Mesothelial cell of epicardium (in vitro differentiated cells): Measurements from ENCODE around the gene SLC37A3. TPM values are rescaled to one million over a fixed set of nuclear protein-coding genes. Genes with fewer than 3 reads are reported as not detected.

Source experiments
- DNase-seq, 2 experiments: peaks; one replicate each; pipeline ENCODE4 v3.0.0; 2021; ENCODE audit warnings: low spot score in 2 of 2; ENCODE audit not compliant: unreplicated experiment in 2 of 2
- H3K27ac Mint-ChIP-seq: 2 replicates; pipeline ENCODE4 v1.8.0; 2021; ENCODE audit warnings: mixed read lengths
- H3K27me3 Mint-ChIP-seq: 2 replicates; pipeline ENCODE4 v1.8.0; 2021; ENCODE audit warnings: low read depth, mixed read lengths
- H3K36me3 Mint-ChIP-seq: 2 replicates; pipeline ENCODE4 v1.8.0; 2021; ENCODE audit warnings: mixed read lengths
- H3K4me1 Mint-ChIP-seq: 2 replicates; pipeline ENCODE4 v1.8.0; 2021; ENCODE audit warnings: mixed read lengths
- H3K4me3 Mint-ChIP-seq: 2 replicates; pipeline ENCODE4 v1.8.0; 2021; ENCODE audit warnings: mild to moderate bottlenecking, moderate library complexity, mixed read lengths
- H3K9me3 Mint-ChIP-seq: 2 replicates; pipeline ENCODE4 v1.8.0; 2021; ENCODE audit warnings: mixed read lengths
- CTCF ChIP-seq: fragments of 200-600 bp; sonication (generic); IDR thresholded peaks from one replicate; pipeline ENCODE4 v1.5.0; 2021; ENCODE audit warnings: antibody characterized with exemption; ENCODE audit not compliant: unreplicated experiment
- total RNA-seq: library from RNA; stranded (reverse); gene quantifications from 3 replicates; pipeline ENCODE4 v1.2.1, GENCODE V29; 2021

SLC37A3 gene
- total RNA-seq, 1 donor from 2014 or later = 116 TPM

- Mint-ChIP-seq H3K9me3 (peaks cover 4% of the 10 kb centered on the region), H3K4me3 (no peak overlapping the region), H3K27me3 (peaks cover 1% of the 10 kb centered on the region), H3K36me3 (peaks cover 4% of the 10 kb centered on the region), H3K27ac (no peak overlapping the region), H3K4me1 (peaks cover 21% of the 10 kb centered on the region)
- no peak for TF ChIP-seq CTCF
- no peak for DNase-seq
Observed at GRCh38 chr7:140393756-140394306, 4.5 kb downstream of the SLC37A3 start.

GRCh38 chr7:140391634-140392033, 6.7 kb downstream of the SLC37A3 start:
- Mint-ChIP-seq H3K36me3 (peaks cover 4% of the 10 kb centered on the region), H3K9me3 (peaks cover 4% of the 10 kb centered on the region), H3K27ac (no peak overlapping the region), H3K4me3 (no peak overlapping the region), H3K4me1 (peaks cover 16% of the 10 kb centered on the region), H3K27me3 (no peaks in the 10 kb centered on the region)
- TF ChIP-seq CTCF = no peak
- no peak for DNase-seq

GRCh38 chr7:140390466-140391190, 7.7 kb downstream of the SLC37A3 start:
- no peak for TF ChIP-seq CTCF
- DNase-seq = no peak
- H3K27ac Mint-ChIP-seq = no peak overlapping the region
- no peaks in the 10 kb centered on the region for H3K36me3 Mint-ChIP-seq
- no peak overlapping the region for H3K4me3 Mint-ChIP-seq
- H3K27me3 Mint-ChIP-seq = no peaks in the 10 kb centered on the region
- H3K4me1 Mint-ChIP-seq = peaks cover 9% of the 10 kb centered on the region
- no peaks in the 10 kb centered on the region for H3K9me3 Mint-ChIP-seq

GRCh38 chr7:140390034-140390433, 8.3 kb downstream of the SLC37A3 start:
- no peak for TF ChIP-seq CTCF
- H3K27ac Mint-ChIP-seq = no peak overlapping the region
- H3K4me1 Mint-ChIP-seq = peaks cover 14% of the 10 kb centered on the region
- no peaks in the 10 kb centered on the region for H3K27me3 Mint-ChIP-seq
- no peak overlapping the region for H3K4me3 Mint-ChIP-seq
- H3K9me3 Mint-ChIP-seq = no peaks in the 10 kb centered on the region
- DNase-seq = no peak
- no peaks in the 10 kb centered on the region for H3K36me3 Mint-ChIP-seq

GRCh38 chr7:140389445-140389844, 8.9 kb downstream of the SLC37A3 start:
- no peak for TF ChIP-seq CTCF
- Mint-ChIP-seq H3K27me3 (no peaks in the 10 kb centered on the region), H3K36me3 (no peaks in the 10 kb centered on the region), H3K27ac (no peak overlapping the region), H3K4me3 (no peak overlapping the region), H3K4me1 (peaks cover 14% of the 10 kb centered on the region), H3K9me3 (no peaks in the 10 kb centered on the region)
- DNase-seq = no peak
